GM12891 (cell line): ENCODE results near the gene RNF212B.

ENCODE experiments used
- DNase-seq: peaks from one replicate; pipeline ENCODE4 v3.0.0; 2011; ENCODE audit warnings: low spot score; ENCODE audit not compliant: insufficient read length
- FAIRE-seq: peaks from 2 replicates; lab custom pipeline; 2011; peaks lifted over from hg19 to GRCh38; lab: Jason Lieb, UNC
- PAX5 ChIP-seq: IDR thresholded peaks from 2 replicates; pipeline ENCODE4 v1.6.1; 2011; ENCODE audit warnings: low read length, moderate library complexity, mild to moderate bottlenecking; ENCODE audit not compliant: insufficient read depth, severe bottlenecking
- POLR2A ChIP-seq: IDR thresholded peaks from 2 replicates; pipeline ENCODE4 v1.6.1; 2011; ENCODE audit warnings: low read depth, low read length, control low read depth
- POLR2AphosphoS5 ChIP-seq: IDR thresholded peaks from 2 replicates; pipeline ENCODE4 v1.6.1; 2011; ENCODE audit warnings: low read depth, low read length, control low read depth
- POU2F2 ChIP-seq: IDR thresholded peaks from 2 replicates; pipeline ENCODE4 v1.6.1; 2011; ENCODE audit warnings: low read depth, mild to moderate bottlenecking, control low read depth, low read length, moderate library complexity
- SPI1 ChIP-seq: IDR thresholded peaks from 2 replicates; pipeline ENCODE4 v1.6.1; 2011; ENCODE audit warnings: low read depth, low read length, control low read depth
- TAF1 ChIP-seq: IDR thresholded peaks from 2 replicates; pipeline ENCODE4 v1.6.1; 2011; ENCODE audit warnings: low read depth, low read length, control low read depth

RNF212B gene

GRCh38 chr14:23301969-23302289 is 64.2 kb downstream of the RNF212B start:
- TF ChIP-seq POLR2AphosphoS5 (no peak), POU2F2 (no peak), PAX5 (no peak), SPI1 (no peak), TAF1 (peak; percentile 44; the same call in 1 of the 2 replicates), POLR2A (peak; percentile 82)
- DNase-seq (no peak), FAIRE-seq (no peak)

- DNase-seq (peak; percentile 64), FAIRE-seq (peak; percentile 72)
- TF ChIP-seq POLR2A (peak; percentile 79), SPI1 (no peak), TAF1 (peak; percentile 64; the same call in 1 of the 2 replicates), POU2F2 (peak; percentile 51; the same call in 1 of the 2 replicates), POLR2AphosphoS5 (peak; percentile 83), PAX5 (no peak)
Observed at GRCh38 chr14:23302290-23303225, 64.8 kb downstream of the RNF212B start, which contains the start of gene PPP1R3E. PPP1R3E (minus strand) TSS chr14:23302859; CDS start chr14:23302576, 283 bp downstream.

GRCh38 chr14:23306412-23307145 is 68.8 kb downstream of the RNF212B start, which contains the start of gene BCL2L2:
BCL2L2 (plus strand) TSS chr14:23306833; CDS start chr14:23307768, 935 bp downstream.
- DNase-seq = peak; percentile 69
- FAIRE-seq = peak; percentile 60
- 0 out of 2 replicates have a peak, but pooled peaks have one; percentile 19 for TF ChIP-seq POU2F2
- TF ChIP-seq POLR2AphosphoS5 = peak; percentile 75
- no peak for TF ChIP-seq SPI1
- TF ChIP-seq POLR2A = peak; percentile 73
- no peak for TF ChIP-seq PAX5
- TF ChIP-seq TAF1 = no peak; the same call in 1 of the 2 replicates

GRCh38 chr14:23307146-23307530 is 69.4 kb downstream of the RNF212B start:
- FAIRE-seq (no peak), DNase-seq (no peak)
- TF ChIP-seq POLR2AphosphoS5 (no peak), POLR2A (no peak), PAX5 (no peak), SPI1 (no peak), TAF1 (no peak), POU2F2 (no peak)

GRCh38 chr14:23307687-23308644 is 70.2 kb downstream of the RNF212B start:
- TF ChIP-seq SPI1 (no peak), POLR2AphosphoS5 (no peak), POLR2A (no peak), PAX5 (no peak), POU2F2 (no peak), TAF1 (no peak)
- FAIRE-seq = no peak
- DNase-seq = no peak

GRCh38 chr14:23308721-23309445 is 71.1 kb downstream of the RNF212B start:
- DNase-seq = no peak
- no peak for FAIRE-seq
- TF ChIP-seq TAF1 (no peak), SPI1 (no peak), POLR2A (no peak), PAX5 (no peak), POLR2AphosphoS5 (no peak), POU2F2 (no peak)

GRCh38 chr14:23310546-23310945 is 72.8 kb downstream of the RNF212B start:
- DNase-seq (no peak), FAIRE-seq (no peak)
- TF ChIP-seq TAF1 (no peak), SPI1 (no peak), POLR2AphosphoS5 (no peak), POU2F2 (no peak), PAX5 (no peak), POLR2A (no peak)
